A673 (cell line): Measurements from ENCODE around the gene KIF26A.

Experiments used
- EZH2 ChIP-seq: fragments of 200-600 bp; sonication (generic); IDR thresholded peaks from 2 replicates; pipeline ENCODE4 v1.6.1; 2017; ENCODE audit warnings: borderline replicate concordance, low read depth, mild to moderate bottlenecking, mixed read lengths, antibody characterized with exemption, low read length; ENCODE audit not compliant: poor library complexity, severe bottlenecking
- TF ChIP-seq, protein P1 (sequence below): fragments of 300-800, 200-600 bp; sonication (generic); conservative IDR thresholded peaks from 2 replicates; pipeline ENCODE4 v1.5.1; 2017; ENCODE audit warnings: low read depth, mild to moderate bottlenecking, antibody characterized with exemption, low read length, moderate library complexity, mixed read lengths

DNA sequence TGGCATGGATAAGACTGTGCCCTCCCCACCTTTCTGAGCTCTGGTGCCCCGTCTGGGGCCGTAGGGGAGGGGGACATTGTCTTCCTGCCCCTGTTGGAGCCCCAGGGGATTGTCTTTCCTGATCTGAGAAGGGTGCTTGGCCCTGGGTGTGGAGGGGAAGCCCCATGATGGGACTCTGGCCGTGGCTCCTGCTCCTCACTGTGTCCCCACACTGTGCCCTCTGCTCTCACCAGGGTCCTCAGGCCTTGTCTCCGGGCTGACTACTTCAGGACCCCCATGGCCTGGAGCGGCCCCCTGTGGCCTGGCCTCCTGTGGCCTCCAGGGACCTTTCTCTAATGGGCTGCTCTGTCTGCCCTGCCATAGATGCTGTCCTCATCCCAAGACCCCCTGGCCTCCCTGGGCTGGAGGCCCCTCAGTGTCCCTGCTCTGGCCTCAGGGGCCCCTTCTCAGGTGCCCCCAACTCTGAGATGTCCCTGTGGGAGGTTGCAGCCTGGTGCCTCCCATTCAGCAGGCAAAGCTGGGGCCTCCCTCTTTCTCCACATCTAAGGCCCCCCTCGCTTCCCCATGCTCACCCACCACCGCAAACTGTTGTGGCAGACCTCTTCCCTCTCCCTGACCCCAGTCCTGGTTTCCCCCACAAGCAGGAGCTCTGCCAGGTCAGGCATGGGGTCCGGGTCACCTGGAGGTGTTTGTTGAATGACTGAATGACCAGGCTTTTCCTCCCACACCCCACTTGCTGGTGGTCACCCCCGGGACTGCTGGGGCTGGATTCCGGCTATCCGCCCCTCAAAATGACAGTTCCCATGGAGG, 4.0 kb downstream of the KIF26A start:
- TF ChIP-seq, protein P1, sequence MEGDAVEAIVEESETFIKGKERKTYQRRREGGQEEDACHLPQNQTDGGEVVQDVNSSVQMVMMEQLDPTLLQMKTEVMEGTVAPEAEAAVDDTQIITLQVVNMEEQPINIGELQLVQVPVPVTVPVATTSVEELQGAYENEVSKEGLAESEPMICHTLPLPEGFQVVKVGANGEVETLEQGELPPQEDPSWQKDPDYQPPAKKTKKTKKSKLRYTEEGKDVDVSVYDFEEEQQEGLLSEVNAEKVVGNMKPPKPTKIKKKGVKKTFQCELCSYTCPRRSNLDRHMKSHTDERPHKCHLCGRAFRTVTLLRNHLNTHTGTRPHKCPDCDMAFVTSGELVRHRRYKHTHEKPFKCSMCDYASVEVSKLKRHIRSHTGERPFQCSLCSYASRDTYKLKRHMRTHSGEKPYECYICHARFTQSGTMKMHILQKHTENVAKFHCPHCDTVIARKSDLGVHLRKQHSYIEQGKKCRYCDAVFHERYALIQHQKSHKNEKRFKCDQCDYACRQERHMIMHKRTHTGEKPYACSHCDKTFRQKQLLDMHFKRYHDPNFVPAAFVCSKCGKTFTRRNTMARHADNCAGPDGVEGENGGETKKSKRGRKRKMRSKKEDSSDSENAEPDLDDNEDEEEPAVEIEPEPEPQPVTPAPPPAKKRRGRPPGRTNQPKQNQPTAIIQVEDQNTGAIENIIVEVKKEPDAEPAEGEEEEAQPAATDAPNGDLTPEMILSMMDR, result no peak
- no peak for TF ChIP-seq EZH2
